Peyer's patch (tissue), 4 donors: ENCODE data around the gene TNFRSF17. TPM values are rescaled to one million over a fixed set of nuclear protein-coding genes. Genes with fewer than 3 reads are reported as not detected.
A peak's percentile ranks its signal among the peaks of the same experiment; 100 is the strongest.
"Not testable (repeated sequence)": the region's sequence is repeated elsewhere in the genome, so short reads cannot be mapped to it uniquely, and the experiment has no call there.

ENCODE experiments used
- DNase-seq, 3 donors: peaks; one replicate each; pipeline ENCODE4 v3.0.0-alpha.2; 2017 to 2019
- H3K27ac ChIP-seq, 4 donors: fragments of 200-600 bp; sonication (generic); one replicate each; pipeline ENCODE4 v1.5.1; 2016 to 2019
- H3K27me3 ChIP-seq, 2 donors: fragments of 200-600 bp; sonication (generic); one replicate each; pipeline ENCODE4 v1.5.1; 2019
- H3K36me3 ChIP-seq, 3 donors: fragments of 200-600 bp; sonication (generic); one replicate each; pipeline ENCODE4 v1.5.1; 2016 to 2019
- H3K4me1 ChIP-seq, 4 donors: fragments of 200-600 bp; sonication (generic); one replicate each; pipeline ENCODE4 v1.5.1; 2016 to 2019
- H3K4me3 ChIP-seq, 4 donors: fragments of 200-600 bp; sonication (generic); 1 replicate in 3 of 4; 2 replicates in 1 of 4; pipeline ENCODE4 v1.5.1; 2016 to 2019; ENCODE audit warnings: mild to moderate bottlenecking in 1 of 4
- H3K9me3 ChIP-seq, 4 donors: fragments of 200-600 bp; sonication (generic); one replicate each; pipeline ENCODE4 v1.5.1; 2016 to 2019; ENCODE audit warnings: mild to moderate bottlenecking in 1 of 4
- CTCF ChIP-seq, 6 experiments: fragments of 450-650 bp in 4 of 6; fragments of 200-600 bp in 2 of 6; sonication (generic) in 1 of 6; IDR thresholded peaks; one replicate each; pipeline ENCODE4 v1.5.1; 2017 to 2019; ENCODE audit warnings: antibody characterized with exemption in 6 of 6, mild to moderate bottlenecking in 3 of 6, moderate library complexity in 1 of 6
- POLR2A ChIP-seq, 2 donors: fragments of 450-650 bp; IDR thresholded peaks; one replicate each; pipeline ENCODE4 v1.5.1; 2017; ENCODE audit warnings: antibody characterized with exemption in 2 of 2, mild to moderate bottlenecking in 2 of 2, moderate library complexity in 2 of 2
- total RNA-seq, 4 donors: library from RNA; depleted of rRNA; stranded (reverse); fragments of >200 nt; gene quantifications; one replicate each; pipeline ENCODE4 v1.1.0, GENCODE V29; 2016

TNFRSF17 gene
- total RNA-seq, 4 donors from 2014 or later, result not detected

GRCh38 chr16:11946433-11946832 is 18.6 kb upstream of the TNFRSF17 start:
- H3K4me3 ChIP-seq, result no peak overlapping the region
- no peaks in the 10 kb centered on the region for H3K27me3 ChIP-seq
- TF ChIP-seq CTCF (IDR thresholded peaks at IDR 0.05), result no peak
- TF ChIP-seq POLR2A (IDR thresholded peaks at IDR 0.05), result no peak
- no peaks in the 10 kb centered on the region for H3K36me3 ChIP-seq
- no peaks in the 10 kb centered on the region for H3K9me3 ChIP-seq
- no peak for DNase-seq
- H3K4me1 ChIP-seq, result no peaks in the 10 kb centered on the region
- H3K27ac ChIP-seq, result no peak overlapping the region

GRCh38 chr16:11948819-11949218 is 16.2 kb upstream of the TNFRSF17 start:
- H3K9me3 ChIP-seq, result no peaks in the 10 kb centered on the region
- no peaks in the 10 kb centered on the region for H3K36me3 ChIP-seq
- TF ChIP-seq CTCF (IDR thresholded peaks at IDR 0.05) (no peak), POLR2A (IDR thresholded peaks at IDR 0.05) (no peak)
- H3K4me3 ChIP-seq, result no peak overlapping the region
- no peak for DNase-seq
- H3K27me3 ChIP-seq, result no peaks in the 10 kb centered on the region
- H3K4me1 ChIP-seq, result no peaks in the 10 kb centered on the region
- H3K27ac ChIP-seq, result no peak overlapping the region

- H3K27ac ChIP-seq, result no peak overlapping the region
- DNase-seq, result peak in 1 of 3 donors; percentile 60
- H3K4me1 ChIP-seq, result no peaks in the 10 kb centered on the region
Measured at GRCh38 chr16:11949527-11949926, 15.5 kb upstream of the TNFRSF17 start.

GRCh38 chr16:11950388-11950787 is 14.6 kb upstream of the TNFRSF17 start:
- Histone ChIP-seq H3K4me3 (no peak overlapping the region), H3K36me3 (no peaks in the 10 kb centered on the region), H3K27ac (no peak overlapping the region), H3K27me3 (no peaks in the 10 kb centered on the region), H3K9me3 (no peaks in the 10 kb centered on the region), H3K4me1 (no peaks in the 10 kb centered on the region)
- no peak for DNase-seq
- no peak for TF ChIP-seq POLR2A (IDR thresholded peaks at IDR 0.05)
- no peak for TF ChIP-seq CTCF (IDR thresholded peaks at IDR 0.05)

More at GRCh38 chr16:11949527-11949926, 15.5 kb upstream of the TNFRSF17 start:
- no peaks in the 10 kb centered on the region for H3K9me3 ChIP-seq
- H3K4me3 ChIP-seq, result no peak overlapping the region
- TF ChIP-seq CTCF (IDR thresholded peaks at IDR 0.05) (peak in 4 of 6 experiments; percentile 40 to 54 (median 42)), POLR2A (IDR thresholded peaks at IDR 0.05) (no peak)
- H3K27me3 ChIP-seq, result no peaks in the 10 kb centered on the region
- H3K36me3 ChIP-seq, result no peaks in the 10 kb centered on the region

- H3K27ac ChIP-seq, H3K36me3 ChIP-seq, H3K27me3 ChIP-seq, H3K4me1 ChIP-seq, DNase-seq, H3K4me3 ChIP-seq, H3K9me3 ChIP-seq: not testable (repeated sequence)
Measured at GRCh38 chr16:11953576-11953975, 11.4 kb upstream of the TNFRSF17 start.

- no peak for DNase-seq
- H3K27me3 ChIP-seq, result no peaks in the 10 kb centered on the region
- TF ChIP-seq POLR2A (IDR thresholded peaks at IDR 0.05) (no peak), CTCF (IDR thresholded peaks at IDR 0.05) (no peak)
- H3K27ac ChIP-seq, result no peak overlapping the region
- H3K9me3 ChIP-seq, result no peaks in the 10 kb centered on the region
- no peak overlapping the region for H3K4me3 ChIP-seq
- H3K36me3 ChIP-seq, result no peaks in the 10 kb centered on the region
- H3K4me1 ChIP-seq, result no peaks in the 10 kb centered on the region
Measured at GRCh38 chr16:11955713-11956123, 9.3 kb upstream of the TNFRSF17 start.
